ENCODE results near the gene SLC22A3.

DNA sequence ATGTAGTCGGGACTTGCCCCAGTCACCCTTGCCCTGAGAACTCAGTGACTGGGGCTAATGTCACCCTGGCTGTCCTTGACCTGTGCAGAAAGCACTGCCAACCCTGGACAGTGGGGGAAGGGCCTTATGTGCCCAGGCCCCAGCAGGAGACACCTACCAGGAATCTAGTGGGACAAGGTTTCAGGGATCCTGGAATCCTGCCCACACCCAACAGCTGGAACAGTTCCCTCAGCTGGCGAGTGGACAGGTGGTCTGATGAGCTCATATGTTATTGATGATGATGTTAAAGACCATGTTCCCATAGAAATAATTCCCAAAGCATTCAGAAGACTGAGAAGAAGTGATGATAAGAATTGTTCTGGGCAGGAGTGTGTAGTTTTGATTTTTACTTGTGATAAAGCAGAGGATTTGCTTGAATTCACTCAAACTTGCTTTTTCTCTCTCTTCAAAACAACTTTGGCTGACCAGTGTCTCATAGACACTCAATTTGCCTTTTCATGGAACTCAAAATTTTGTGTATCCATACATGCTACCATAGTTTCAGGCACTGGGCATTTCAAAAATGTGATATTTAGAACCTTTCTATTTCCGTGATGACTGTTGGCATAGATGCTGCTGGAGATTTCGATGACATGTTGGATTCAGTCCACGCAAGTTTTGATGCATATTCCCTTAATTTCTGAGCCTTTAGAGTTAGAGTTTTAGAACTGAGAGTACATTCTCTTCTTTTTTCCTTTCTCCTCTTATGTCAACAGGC, 79.3 kb downstream of the SLC22A3 start:
- TF ChIP-seq, protein P1, sequence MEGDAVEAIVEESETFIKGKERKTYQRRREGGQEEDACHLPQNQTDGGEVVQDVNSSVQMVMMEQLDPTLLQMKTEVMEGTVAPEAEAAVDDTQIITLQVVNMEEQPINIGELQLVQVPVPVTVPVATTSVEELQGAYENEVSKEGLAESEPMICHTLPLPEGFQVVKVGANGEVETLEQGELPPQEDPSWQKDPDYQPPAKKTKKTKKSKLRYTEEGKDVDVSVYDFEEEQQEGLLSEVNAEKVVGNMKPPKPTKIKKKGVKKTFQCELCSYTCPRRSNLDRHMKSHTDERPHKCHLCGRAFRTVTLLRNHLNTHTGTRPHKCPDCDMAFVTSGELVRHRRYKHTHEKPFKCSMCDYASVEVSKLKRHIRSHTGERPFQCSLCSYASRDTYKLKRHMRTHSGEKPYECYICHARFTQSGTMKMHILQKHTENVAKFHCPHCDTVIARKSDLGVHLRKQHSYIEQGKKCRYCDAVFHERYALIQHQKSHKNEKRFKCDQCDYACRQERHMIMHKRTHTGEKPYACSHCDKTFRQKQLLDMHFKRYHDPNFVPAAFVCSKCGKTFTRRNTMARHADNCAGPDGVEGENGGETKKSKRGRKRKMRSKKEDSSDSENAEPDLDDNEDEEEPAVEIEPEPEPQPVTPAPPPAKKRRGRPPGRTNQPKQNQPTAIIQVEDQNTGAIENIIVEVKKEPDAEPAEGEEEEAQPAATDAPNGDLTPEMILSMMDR (IDR thresholded peaks at IDR 0.05; ENCODE audit: poor library complexity) = no peak
- TF ChIP-seq EZH2 (IDR thresholded peaks at IDR 0.05; ENCODE audit: borderline replicate concordance) (no peak), EZH2phosphoT487 (IDR thresholded peaks at IDR 0.05; ENCODE audit: low read depth, severe bottlenecking, unreplicated experiment) (no peak)

Data from hepatocyte (in vitro differentiated cells).